Islet of Langerhans (tissue), 1 donor: ENCODE data around the gene MTCH2.
"Not testable (repeated sequence)": the region's sequence is repeated elsewhere in the genome, so short reads cannot be mapped to it uniquely, and the experiment has no call there.

Experiments used
- FAIRE-seq: peaks from one replicate; lab custom pipeline; 2011; peaks lifted over from hg19 to GRCh38; lab: Jason Lieb, UNC

MTCH2 gene

DNA sequence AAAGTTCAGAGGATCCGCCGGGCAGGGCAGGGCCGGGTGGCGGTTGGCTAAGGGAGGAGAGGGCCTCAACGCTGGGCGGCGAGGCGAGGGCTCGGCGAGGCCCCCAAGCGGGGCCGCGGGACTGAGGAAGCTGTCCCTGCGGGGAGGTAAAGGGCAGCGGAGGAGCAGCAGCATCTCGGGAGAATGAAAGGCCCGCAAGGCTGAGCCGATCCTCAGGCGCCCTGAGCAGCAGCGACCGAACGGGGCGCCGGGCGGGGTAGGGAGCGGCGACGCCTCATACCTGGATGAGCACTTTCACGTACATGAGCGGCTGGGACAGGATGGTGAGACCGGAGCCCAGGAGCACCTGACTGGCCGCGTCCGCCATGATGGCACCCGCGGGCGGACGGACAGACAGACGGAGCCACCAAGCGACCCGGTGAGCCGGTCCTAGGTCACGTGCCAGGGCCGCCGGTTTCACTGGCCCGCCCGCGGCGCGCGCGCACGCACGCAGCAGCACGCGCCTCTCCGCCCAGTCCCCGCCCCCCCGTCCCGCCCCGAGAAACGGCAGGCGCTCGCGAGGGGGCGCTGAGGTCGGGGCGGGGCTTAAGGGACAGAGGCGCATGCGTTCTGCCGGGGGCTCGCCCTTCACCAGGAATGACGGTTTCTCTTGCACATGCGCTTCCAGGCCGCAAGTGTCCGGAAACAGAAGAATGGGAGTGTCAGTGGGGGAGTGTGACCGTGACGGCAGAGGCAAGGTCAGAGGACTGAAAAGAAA is at the start of gene MTCH2:
Gene MTCH2 (minus strand): TSS at position 461 of the 757 bp plus-strand sequence. CDS start 94 bp downstream, at position 367.
- no peak for FAIRE-seq

- no peak for FAIRE-seq
These were observed 49.6 kb upstream of the MTCH2 start for GRCh38 chr11:47691979-47692378.

DNA sequence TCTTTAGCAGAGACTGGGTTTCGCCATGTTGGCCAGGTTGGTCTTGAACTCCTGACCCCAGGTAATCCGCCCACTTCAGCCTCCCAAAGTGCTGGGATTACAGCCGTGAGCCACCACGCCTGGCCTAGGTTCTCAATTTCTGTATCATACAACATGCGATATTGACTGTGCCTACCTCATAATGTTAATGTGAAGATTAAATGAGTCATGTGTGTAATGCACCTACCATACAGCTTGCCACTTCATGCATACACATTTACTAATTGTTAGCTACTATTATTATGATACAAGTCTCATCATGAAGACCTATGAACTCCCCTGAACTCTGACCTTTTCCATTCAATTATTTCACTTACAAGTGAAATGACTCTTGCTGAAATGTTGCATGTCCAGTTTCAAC is 47.1 kb upstream of the MTCH2 start:
- FAIRE-seq: no peak

- FAIRE-seq: no peak
These were observed 46.6 kb upstream of the MTCH2 start for GRCh38 chr11:47688991-47689390.

- no peak for FAIRE-seq
These were observed 45.8 kb upstream of the MTCH2 start for GRCh38 chr11:47688111-47688510.

- FAIRE-seq: not testable (repeated sequence)
These were observed 44.3 kb upstream of the MTCH2 start for GRCh38 chr11:47686704-47687103.

GRCh38 chr11:47686151-47686550 is 43.8 kb upstream of the MTCH2 start:
- no peak for FAIRE-seq

GRCh38 chr11:47675851-47676250 is 33.5 kb upstream of the MTCH2 start:
- FAIRE-seq: no peak

DNA sequence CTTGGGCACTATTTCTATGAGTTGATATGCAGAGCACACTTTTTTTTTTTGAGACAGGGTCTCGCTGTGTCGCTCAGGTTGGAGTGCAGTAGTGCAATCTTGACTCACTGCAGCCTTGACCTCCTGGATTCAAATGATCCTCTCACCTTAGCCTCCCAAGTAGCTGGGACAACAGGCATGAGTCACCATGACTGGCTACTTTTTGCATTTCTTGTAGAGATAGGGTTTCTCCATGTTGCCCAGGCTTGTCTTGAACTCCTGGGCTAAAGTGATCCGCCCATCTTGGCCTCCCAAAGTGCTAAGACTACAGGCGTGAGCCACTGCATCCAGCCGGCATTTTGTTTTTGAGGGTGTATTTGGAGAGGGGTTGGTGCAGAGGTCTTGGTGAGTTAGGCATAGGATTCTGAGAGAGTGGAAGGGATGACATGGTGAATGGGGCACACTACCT is 29.9 kb upstream of the MTCH2 start:
- no peak for FAIRE-seq

DNA sequence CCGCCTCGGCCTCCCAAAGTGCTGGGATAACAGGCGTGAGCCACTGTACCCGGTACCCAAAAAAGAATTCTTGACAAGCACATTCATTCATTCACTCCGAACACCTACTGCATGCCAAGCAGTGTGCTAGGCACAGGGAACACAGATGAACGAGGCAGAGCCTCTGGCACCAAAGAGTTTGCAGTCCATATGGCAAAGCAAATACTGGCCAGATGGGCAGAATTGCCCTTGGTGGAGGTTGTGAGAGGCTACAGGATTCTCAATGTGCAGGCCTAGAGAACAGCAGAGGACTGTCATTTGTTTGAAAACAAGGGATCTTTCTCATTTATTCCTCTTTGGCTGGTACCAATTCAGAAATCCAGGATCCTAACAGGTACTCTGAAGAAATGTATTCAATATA is 27.5 kb upstream of the MTCH2 start:
- no peak for FAIRE-seq

GRCh38 chr11:47668665-47669064 is 26.3 kb upstream of the MTCH2 start:
- FAIRE-seq: no peak

GRCh38 chr11:47667555-47667954 is 25.2 kb upstream of the MTCH2 start:
- no peak for FAIRE-seq

- no peak for FAIRE-seq
These were observed 24.8 kb upstream of the MTCH2 start for GRCh38 chr11:47667135-47667534.

DNA sequence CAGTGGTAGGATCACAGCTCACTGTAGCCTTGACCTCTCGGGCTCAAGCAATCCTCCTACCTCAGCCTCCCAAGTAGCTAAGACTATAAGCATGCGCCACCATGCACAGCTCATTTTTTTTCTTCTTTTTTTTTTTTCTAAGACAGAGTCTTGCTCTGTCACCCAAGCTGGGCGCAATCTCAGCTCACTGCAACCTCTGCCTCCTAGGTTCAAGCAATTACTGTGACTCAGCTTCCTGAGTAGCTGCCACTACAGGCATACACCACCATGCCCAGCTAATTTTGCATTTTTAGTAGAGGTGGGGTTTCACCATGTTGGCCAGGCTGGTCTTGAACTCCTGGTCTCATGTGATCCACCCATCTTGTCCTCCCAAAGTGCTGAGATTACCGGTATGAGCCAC is 22.6 kb upstream of the MTCH2 start:
- not testable (repeated sequence) for FAIRE-seq

DNA sequence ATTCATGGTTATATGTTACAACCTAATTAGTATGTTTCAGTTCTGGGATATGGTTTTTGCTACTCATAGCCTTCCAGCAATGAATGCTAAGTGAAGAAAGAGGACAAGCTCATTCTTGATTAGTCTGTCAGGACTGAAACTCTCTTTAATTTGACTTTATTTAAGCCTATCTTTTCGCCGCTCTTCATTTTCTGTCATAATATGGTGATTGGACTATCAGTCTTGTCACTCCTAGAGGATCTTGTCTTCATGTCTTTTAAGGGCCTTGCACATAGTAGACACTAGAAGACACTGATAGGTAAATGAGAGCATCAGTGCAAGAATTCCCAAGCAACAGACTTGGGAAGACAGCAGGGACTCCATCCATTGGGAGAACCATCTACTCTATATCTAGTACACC is 18.9 kb upstream of the MTCH2 start:
- no peak for FAIRE-seq

DNA sequence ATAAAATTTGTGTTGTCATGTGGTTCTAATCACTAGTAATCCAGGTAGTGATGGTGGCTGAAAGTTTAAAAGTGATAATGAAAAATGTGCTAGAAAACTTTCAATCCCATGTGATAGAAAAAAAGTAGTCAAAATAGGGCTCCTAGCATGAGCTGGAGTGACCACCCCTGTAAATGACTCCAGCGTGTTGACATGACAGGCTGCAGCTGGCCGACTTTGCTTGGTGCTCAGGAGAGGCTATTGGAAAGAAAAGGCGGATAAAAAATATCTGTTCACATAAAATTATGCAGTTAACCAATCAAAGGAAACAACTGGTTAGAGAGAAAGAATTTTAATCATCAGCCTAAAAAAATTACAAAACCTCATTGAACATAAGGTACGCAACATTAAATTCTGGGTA is 16.9 kb upstream of the MTCH2 start:
- no peak for FAIRE-seq

DNA sequence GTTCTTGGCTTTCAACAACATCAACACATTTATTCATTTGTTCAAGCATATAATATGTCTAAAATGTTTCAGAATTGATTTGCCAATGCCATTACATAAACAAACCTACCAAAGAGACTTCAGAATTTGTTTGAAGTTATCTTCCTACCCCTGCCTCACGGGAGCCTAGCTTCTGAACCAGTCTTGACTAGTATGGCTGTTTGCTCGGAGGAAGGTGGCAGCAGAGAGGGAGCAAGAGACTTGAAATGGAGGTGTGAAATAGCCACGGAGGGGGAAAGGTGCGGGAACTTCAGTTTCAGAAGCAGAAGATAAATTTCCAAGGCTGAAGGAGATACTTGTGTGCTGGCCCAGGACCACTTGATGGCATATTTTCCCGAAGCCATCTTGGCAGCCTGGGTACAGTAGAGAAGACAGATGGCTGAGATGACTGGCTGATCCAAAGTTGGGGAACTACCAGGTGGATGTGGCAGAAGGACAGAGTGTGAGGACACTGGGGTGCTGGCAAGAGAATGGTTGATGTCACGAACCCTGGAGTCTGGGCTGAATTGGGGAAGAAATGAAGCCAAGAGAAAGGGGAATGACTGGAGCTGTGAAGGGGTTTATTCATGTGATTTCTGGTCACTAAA is 14.0 kb upstream of the MTCH2 start:
- FAIRE-seq: no peak

GRCh38 chr11:47651818-47652469 is 9.6 kb upstream of the MTCH2 start:
- no peak for FAIRE-seq

GRCh38 chr11:47649276-47649675 is 6.9 kb upstream of the MTCH2 start:
- FAIRE-seq: no peak

DNA sequence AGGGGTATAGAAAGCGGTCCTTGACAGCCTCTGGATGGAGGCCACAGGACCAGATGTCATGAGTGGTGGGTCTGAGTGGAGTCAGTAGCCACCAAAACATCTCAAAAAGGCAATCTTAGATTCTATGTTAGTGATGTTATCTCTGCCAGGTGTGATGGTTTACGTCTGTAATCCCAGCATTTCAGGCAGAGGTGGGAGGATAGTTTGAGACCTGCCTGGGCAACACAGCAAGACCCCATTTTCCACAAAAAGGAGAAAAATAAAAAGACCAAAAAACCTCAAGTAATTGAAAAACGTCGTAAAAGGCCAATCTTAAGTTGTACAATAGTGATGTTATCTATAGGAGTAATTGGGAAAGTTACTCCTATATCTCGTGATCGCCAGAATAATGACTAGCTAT is 3.7 kb upstream of the MTCH2 start:
- no peak for FAIRE-seq

GRCh38 chr11:47645500-47645899 is 3.1 kb upstream of the MTCH2 start:
- FAIRE-seq: no peak

GRCh38 chr11:47641600-47642098 is 710 bp downstream of the MTCH2 start:
- no peak for FAIRE-seq

DNA sequence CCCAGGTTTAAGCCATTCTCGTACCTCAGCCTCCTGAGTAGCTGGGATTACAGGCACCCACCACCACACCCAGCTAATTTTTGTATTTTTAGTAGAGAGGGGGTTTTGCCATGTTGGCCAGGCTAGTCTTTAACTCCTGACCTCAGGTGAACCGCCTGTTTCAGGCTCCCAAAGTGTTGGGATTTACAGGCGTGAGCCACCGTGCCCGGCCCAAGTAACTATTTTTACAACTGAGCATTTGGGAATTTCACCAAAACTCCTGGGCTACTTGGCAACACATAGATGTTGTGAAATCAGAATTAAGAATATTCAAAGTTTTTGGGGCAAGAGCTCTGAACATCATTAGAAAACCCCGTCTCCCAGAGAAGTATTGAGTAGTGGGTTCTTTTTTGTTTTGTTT is 1.9 kb downstream of the MTCH2 start:
- not testable (repeated sequence) for FAIRE-seq
